ENCODE results near the gene R3HDM2. TPM values are rescaled to one million over a fixed set of nuclear protein-coding genes. Genes with fewer than 3 reads are reported as not detected.

The R3HDM2 gene
- total and polyA plus RNA-seq, 2 of the 13 experiments (the other 11 are each of a cell fraction or from before 2014, with no cell fraction given), result 11.1 to 23.5 TPM

DNA sequence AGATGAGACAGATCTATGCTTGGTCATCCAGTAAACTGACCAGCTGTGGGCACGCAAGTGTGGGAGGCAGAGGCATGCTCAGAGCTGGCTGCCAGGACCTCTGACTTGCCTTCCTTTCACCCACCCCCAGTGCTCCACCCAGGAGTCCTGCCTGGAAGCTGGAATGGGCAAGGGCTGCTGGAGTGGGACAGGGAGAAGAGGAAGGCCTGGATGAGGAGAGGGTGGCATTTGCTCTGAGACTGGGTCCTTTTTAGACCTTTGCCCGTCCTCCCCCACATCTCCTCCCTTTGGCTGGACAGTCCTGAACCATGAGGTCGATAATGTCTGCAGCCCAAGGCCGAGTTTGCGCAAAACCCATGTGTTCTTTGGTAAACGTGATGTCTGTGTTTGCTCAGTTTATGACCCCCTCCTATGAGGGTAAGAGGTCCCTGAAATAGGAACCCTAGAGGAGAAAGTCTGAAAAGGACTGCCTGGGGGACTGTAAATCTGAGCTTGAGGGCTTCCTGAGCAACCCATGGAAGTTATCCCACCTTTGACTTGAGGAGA lies 20.5 kb upstream of the R3HDM2 start (continued):
- TF ChIP-seq, protein P1, sequence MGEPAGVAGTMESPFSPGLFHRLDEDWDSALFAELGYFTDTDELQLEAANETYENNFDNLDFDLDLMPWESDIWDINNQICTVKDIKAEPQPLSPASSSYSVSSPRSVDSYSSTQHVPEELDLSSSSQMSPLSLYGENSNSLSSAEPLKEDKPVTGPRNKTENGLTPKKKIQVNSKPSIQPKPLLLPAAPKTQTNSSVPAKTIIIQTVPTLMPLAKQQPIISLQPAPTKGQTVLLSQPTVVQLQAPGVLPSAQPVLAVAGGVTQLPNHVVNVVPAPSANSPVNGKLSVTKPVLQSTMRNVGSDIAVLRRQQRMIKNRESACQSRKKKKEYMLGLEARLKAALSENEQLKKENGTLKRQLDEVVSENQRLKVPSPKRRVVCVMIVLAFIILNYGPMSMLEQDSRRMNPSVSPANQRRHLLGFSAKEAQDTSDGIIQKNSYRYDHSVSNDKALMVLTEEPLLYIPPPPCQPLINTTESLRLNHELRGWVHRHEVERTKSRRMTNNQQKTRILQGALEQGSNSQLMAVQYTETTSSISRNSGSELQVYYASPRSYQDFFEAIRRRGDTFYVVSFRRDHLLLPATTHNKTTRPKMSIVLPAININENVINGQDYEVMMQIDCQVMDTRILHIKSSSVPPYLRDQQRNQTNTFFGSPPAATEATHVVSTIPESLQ (CRISPR knock-in tag; conservative IDR thresholded peaks at IDR 0.05), result 0 out of 2 replicates have a peak, but pooled peaks have one; percentile 87
- TF ChIP-seq IKZF1 (IDR thresholded peaks at IDR 0.05) (no peak), JUND (CRISPR knock-in tag; IDR thresholded peaks at IDR 0.05) (peak; percentile 83), ZSCAN12 (CRISPR knock-in tag; IDR thresholded peaks at IDR 0.05) (no peak), PRPF4 (IDR thresholded peaks at IDR 0.05; ENCODE audit: low read depth, low read length, poor library complexity, severe bottlenecking) (no peak), NCOA5 (CRISPR knock-in tag; IDR thresholded peaks at IDR 0.05) (no peak), HNRNPH1 (optimal IDR thresholded peaks at IDR 0.05; ENCODE audit: low read depth, low read length) (no peak), BRCA1 (CRISPR knock-in tag; IDR thresholded peaks at IDR 0.05) (no peak), ZNF282 (IDR thresholded peaks at IDR 0.05; ENCODE audit: partially characterized antibody) (no peak), ZFP82 (CRISPR knock-in tag; IDR thresholded peaks at IDR 0.05; ENCODE audit: borderline replicate concordance) (no peak), GABPA (IDR thresholded peaks at IDR 0.05; ENCODE audit: low read depth, low read length) (no peak), GABPA (CRISPR knock-in tag; IDR thresholded peaks at IDR 0.05; ENCODE audit: low read depth) (no peak), ZNF20 (CRISPR knock-in tag; IDR thresholded peaks at IDR 0.05) (no peak), HNRNPK (IDR thresholded peaks at IDR 0.05; ENCODE audit: low read depth, low read length, poor library complexity, severe bottlenecking) (no peak), GFI1 (CRISPR knock-in tag; IDR thresholded peaks at IDR 0.05; ENCODE audit: borderline replicate concordance) (peak; percentile 91), ERF (CRISPR knock-in tag; IDR thresholded peaks at IDR 0.05) (peak; percentile 96), GATA4 (IDR thresholded peaks at IDR 0.05; ENCODE audit: borderline replicate concordance, low read depth) (peak; percentile 54; the same call in 1 of the 2 replicates), RFXANK (CRISPR knock-in tag; IDR thresholded peaks at IDR 0.05) (0 out of 2 replicates have a peak, but pooled peaks have one; percentile 58), ZFP1 (CRISPR knock-in tag; IDR thresholded peaks at IDR 0.05) (peak; percentile 93), SRY (CRISPR knock-in tag; IDR thresholded peaks at IDR 0.05) (peak; percentile 72; the same call in 1 of the 2 replicates), TOPORS (CRISPR knock-in tag; IDR thresholded peaks at IDR 0.05) (peak; percentile 81; the same call in 1 of the 2 replicates), ZNF775 (CRISPR knock-in tag; IDR thresholded peaks at IDR 0.05; ENCODE audit: borderline replicate concordance) (no peak)
- TF ChIP-seq, protein P2, sequence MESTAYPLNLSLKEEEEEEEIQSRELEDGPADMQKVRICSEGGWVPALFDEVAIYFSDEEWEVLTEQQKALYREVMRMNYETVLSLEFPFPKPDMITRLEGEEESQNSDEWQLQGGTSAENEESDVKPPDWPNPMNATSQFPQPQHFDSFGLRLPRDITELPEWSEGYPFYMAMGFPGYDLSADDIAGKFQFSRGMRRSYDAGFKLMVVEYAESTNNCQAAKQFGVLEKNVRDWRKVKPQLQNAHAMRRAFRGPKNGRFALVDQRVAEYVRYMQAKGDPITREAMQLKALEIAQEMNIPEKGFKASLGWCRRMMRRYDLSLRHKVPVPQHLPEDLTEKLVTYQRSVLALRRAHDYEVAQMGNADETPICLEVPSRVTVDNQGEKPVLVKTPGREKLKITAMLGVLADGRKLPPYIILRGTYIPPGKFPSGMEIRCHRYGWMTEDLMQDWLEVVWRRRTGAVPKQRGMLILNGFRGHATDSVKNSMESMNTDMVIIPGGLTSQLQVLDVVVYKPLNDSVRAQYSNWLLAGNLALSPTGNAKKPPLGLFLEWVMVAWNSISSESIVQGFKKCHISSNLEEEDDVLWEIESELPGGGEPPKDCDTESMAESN (CRISPR knock-in tag; conservative IDR thresholded peaks at IDR 0.05), result peak; percentile 89; the same call in 1 of the 2 replicates
- TF ChIP-seq, protein P3, sequence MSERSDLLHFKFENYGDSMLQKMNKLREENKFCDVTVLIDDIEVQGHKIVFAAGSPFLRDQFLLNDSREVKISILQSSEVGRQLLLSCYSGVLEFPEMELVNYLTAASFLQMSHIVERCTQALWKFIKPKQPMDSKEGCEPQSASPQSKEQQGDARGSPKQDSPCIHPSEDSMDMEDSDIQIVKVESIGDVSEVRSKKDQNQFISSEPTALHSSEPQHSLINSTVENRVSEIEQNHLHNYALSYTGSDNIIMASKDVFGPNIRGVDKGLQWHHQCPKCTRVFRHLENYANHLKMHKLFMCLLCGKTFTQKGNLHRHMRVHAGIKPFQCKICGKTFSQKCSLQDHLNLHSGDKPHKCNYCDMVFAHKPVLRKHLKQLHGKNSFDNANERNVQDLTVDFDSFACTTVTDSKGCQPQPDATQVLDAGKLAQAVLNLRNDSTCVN (CRISPR knock-in tag; IDR thresholded peaks at IDR 0.05; ENCODE audit: borderline replicate concordance), result no peak
- TF ChIP-seq, protein P4, sequence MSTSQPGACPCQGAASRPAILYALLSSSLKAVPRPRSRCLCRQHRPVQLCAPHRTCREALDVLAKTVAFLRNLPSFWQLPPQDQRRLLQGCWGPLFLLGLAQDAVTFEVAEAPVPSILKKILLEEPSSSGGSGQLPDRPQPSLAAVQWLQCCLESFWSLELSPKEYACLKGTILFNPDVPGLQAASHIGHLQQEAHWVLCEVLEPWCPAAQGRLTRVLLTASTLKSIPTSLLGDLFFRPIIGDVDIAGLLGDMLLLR (CRISPR knock-in tag; IDR thresholded peaks at IDR 0.05), result no peak
- TF ChIP-seq, protein P5, sequence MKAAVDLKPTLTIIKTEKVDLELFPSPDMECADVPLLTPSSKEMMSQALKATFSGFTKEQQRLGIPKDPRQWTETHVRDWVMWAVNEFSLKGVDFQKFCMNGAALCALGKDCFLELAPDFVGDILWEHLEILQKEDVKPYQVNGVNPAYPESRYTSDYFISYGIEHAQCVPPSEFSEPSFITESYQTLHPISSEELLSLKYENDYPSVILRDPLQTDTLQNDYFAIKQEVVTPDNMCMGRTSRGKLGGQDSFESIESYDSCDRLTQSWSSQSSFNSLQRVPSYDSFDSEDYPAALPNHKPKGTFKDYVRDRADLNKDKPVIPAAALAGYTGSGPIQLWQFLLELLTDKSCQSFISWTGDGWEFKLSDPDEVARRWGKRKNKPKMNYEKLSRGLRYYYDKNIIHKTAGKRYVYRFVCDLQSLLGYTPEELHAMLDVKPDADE (CRISPR knock-in tag; IDR thresholded peaks at IDR 0.05), result no peak
